GM12891 (cell line): Measurements from ENCODE around the gene CD46.

Source experiments
- POLR2AphosphoS5 ChIP-seq: IDR thresholded peaks from 2 replicates; pipeline ENCODE4 v1.6.1; 2011; ENCODE audit warnings: low read depth, low read length, control low read depth
- TAF1 ChIP-seq: IDR thresholded peaks from 2 replicates; pipeline ENCODE4 v1.6.1; 2011; ENCODE audit warnings: low read depth, low read length, control low read depth

- TF ChIP-seq POLR2AphosphoS5 (no peak), TAF1 (no peak)
Observed at GRCh38 chr1:207833381-207833780, 81.5 kb downstream of the CD46 start.
